Activated naive CD4-positive, alpha-beta T cell treated with anti-CD3 and anti-CD28 coated beads, Interleukin-2, amount 50 U/mL, for 72 hours (primary cell): ENCODE measurements around the gene PRKCH. TPM values are rescaled to one million over a fixed set of nuclear protein-coding genes. Genes with fewer than 3 reads are reported as not detected.

ENCODE experiments used
- ATAC-seq, 2 donors: fragments of 150-1000 bp; cut with Tn5 transposase; 2 replicates each; pipeline ENCODE4 v1.10.0; 2021; ENCODE audit warnings: mild to moderate bottlenecking in 2 of 2, moderate library complexity in 2 of 2
- DNase-seq, 2 donors: peaks; one replicate each; pipeline ENCODE4 v3.0.0; 2021 to 2022; ENCODE audit warnings: low spot score in 2 of 2
- H3K27ac Mint-ChIP-seq, 2 donors: one replicate each; pipeline ENCODE4 v1.8.0; 2022; ENCODE audit warnings: mild to moderate bottlenecking in 2 of 2, mixed read lengths in 2 of 2
- H3K36me3 Mint-ChIP-seq, 2 donors: one replicate each; pipeline ENCODE4 v1.8.0; 2022; ENCODE audit warnings: mixed read lengths in 2 of 2
- H3K9me3 Mint-ChIP-seq, 2 donors: one replicate each; pipeline ENCODE4 v1.8.0; 2022; ENCODE audit warnings: mixed read lengths in 2 of 2
- total RNA-seq, 2 donors: library from RNA; stranded (reverse); gene quantifications; one replicate each; pipeline ENCODE4 v1.2.3, GENCODE V29; 2022

The PRKCH gene
- total RNA-seq, 2 donors from 2014 or later = 131 to 216 TPM

DNA sequence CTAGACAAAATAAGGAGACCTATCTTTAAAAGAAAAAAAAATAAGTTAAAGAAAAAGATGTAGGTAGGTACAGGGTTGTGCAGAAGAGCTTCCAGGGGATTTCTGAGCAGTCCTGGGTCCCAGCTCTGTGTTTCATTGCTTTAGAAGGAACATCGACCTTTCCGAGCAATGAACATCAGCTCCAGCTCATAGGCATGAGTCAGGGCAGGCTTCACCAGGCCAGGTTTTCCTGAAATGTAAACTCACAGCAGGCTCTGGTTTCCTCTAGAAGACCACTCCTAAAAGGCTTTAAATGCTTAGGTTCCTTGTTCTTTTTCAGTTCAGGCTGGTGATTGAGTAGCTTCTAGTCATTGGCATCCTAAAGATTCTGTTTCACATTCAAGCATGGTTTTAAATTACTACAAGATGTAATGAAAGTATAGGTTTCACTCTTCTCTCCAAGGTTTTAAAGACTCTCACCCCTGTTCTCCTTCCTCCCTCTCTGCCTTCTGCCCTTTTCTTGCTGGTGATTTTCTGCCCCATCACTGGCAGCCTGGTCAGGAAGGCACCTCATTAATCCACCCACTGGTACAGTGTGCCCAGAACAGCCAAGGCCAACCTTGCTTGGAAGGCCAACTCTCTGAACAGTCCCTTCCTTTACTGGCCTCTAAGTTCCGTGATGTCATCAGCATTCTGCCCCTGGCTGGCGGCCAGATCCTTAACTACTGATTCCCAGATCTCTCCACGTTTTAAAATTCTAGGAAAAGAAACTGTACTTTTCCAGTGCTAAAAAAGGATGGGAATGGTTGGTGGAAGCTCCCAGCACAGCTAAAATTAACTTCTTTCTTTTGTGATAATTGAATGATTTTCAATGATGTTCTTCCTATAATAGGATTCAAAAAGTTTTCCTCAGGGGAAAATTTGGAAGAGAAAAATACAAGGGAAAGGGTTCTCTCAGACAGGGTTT is 264.5 kb downstream of the PRKCH start:
- peak; percentile 43 to 48 for ATAC-seq
- peaks cover 6 to 7% of the 10 kb centered on the region in 2 donors for H3K9me3 Mint-ChIP-seq
- no peak overlapping the region for H3K27ac Mint-ChIP-seq
- DNase-seq = no peak
- H3K36me3 Mint-ChIP-seq = peaks cover 0 to 8% of the 10 kb centered on the region in 2 donors

DNA sequence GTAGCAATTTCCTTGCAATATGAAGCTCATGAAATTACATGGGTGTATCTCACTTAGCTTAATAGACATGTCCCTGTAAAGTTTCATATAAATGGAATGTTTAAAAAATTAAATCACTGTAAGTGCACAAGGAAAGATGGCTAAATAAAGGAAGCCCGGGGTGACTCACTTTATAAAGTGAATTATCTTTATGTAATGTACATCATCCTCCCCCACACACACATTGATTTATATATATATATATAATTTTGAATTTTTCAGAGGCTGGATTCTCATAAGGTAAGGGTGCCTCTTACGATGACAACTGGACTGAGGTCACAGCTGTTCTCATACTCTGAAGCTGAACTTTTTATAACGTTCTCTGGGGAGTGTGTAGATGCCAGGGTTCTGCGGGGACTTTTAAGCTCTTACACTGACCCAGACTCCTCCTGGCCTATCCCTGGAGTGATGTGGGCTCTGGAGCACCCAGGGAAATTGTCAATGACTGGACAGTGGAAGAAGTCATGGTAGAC is 265.2 kb downstream of the PRKCH start:
- peaks cover 0 to 5% of the 10 kb centered on the region in 2 donors for H3K36me3 Mint-ChIP-seq
- no peak for DNase-seq
- H3K27ac Mint-ChIP-seq = no peak overlapping the region
- no peak for ATAC-seq
- peaks cover 5 to 6% of the 10 kb centered on the region in 2 donors for H3K9me3 Mint-ChIP-seq

DNA sequence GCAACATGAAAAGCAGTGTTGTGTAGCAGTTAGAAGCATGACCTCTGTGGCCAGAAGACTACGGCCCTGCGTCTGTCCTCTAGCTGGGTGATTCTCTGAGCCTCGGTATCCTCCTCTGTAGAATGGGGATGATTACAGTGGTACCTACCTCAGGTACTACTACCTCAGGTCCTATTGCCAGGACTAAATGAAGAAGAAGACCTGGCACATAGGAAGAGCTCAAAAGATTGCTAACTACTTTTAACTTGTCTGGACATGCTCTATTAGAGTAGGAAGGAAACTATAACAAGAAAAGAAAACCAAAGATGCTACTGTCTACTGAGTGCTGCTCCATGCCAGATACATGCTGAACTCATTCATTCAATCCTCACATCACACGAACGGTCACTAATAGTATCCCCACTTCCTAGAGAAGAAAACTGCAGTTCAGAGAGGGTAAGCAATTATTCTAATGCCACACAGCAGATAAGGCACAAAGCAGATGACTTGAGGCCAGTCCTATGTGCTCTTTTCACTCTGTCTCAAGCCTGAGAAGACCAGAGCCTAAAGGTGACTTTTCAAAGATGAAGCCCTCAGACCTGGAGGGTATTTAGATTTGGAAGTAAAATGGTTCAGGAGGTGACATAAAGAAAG is 265.8 kb downstream of the PRKCH start:
- Mint-ChIP-seq H3K36me3 (peaks cover 0 to 2% of the 10 kb centered on the region in 2 donors), H3K27ac (no peak overlapping the region), H3K9me3 (peaks cover under 1% of the 10 kb centered on the region in 2 donors)
- DNase-seq (no peak), ATAC-seq (no peak)

DNA sequence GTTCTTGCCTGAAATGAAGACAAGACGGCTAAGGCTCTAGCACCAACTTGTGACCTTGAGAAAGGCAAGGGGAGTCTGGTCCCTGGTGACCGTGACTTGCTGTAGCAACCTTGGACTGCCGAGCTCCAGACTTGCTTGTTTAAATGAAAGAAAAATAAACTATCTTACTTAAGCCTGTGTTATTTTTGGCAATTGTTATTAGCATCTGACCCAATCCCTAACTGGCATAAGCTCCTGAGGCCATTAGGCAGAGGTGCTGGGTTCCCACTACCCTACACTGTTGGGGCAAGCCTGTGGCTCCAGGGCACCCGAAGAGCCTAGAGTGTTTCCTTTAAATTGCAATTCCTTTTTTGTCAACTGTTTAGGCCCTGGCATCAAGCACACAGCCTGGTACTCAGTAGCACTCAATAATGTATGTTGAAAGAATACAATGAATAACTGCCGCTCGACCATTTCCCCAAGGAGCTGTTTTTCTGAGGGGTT is 267.1 kb downstream of the PRKCH start:
- ATAC-seq (no peak), DNase-seq (no peak)
- peaks cover 0 to 14% of the 10 kb centered on the region in 2 donors for H3K36me3 Mint-ChIP-seq
- H3K27ac Mint-ChIP-seq = no peak overlapping the region
- peaks cover 0 to 5% of the 10 kb centered on the region in 2 donors for H3K9me3 Mint-ChIP-seq

DNA sequence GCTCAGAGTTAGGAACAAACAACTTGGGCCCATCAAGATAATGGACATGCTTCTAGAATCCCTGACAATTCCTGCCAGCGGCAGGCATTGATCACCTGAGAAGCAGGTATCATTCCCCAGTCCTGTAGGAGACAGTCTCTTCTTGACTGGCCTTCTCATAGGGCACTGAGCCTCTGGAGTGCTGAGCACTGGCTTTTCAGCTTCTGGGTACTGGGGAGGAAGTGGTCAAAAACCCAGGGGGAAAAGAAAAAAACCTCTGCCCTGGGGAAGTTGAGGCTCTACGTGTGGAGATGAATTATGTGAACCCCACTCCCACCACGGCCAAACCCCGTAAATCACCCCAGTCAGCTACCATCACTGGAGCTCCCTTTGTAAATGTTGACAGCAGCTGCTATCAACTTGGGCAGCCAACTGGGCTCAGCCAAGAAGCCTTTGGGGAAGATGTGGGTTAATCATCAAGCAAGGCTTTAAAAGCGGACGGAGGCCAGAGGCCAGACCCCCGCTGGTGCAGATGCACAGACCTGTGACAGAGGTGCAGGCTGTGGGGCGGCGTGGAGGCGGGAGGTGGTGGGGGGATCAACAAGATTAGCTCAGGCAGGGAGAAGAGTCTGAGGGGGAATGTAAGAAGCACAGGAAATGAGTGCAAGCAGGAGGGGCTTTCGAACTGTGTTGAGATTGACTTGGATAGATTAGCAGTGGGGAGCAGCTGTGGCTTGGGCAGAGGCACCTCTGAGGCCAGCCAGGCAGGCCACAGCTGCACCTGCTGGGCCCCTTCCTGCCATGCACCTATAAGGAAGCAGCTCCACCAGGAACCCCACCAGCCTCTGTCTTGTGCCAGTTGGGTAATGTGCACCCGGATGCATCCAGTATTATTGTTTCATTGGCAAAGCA is 268.6 kb downstream of the PRKCH start:
- ATAC-seq (no peak), DNase-seq (no peak)
- H3K9me3 Mint-ChIP-seq = peaks cover 0 to 10% of the 10 kb centered on the region in 2 donors
- no peak overlapping the region for H3K27ac Mint-ChIP-seq
- peaks cover 0 to 19% of the 10 kb centered on the region in 2 donors for H3K36me3 Mint-ChIP-seq

DNA sequence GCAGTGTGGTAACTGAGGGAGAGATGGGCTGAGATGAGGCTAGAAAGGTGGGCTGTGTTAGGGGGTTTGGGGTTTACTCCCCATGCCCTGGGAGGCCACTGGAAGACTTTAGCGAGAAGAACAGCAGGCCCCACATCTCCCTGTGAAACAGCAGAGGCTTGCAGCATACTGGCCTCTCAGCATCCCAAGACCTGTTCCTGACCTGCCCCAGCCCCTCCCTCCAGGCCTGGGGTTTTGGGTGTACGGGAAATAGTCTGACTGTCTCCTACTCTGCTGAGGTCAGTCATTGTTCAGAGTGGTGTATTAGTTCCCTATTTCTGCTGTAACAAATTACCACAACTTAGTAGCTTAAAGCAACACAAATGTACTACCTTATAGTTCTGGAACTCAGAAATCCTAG is 270.5 kb downstream of the PRKCH start:
- ATAC-seq (no peak), DNase-seq (no peak)
- Mint-ChIP-seq H3K27ac (no peak overlapping the region), H3K36me3 (peaks cover 0 to 19% of the 10 kb centered on the region in 2 donors), H3K9me3 (peaks cover 3 to 10% of the 10 kb centered on the region in 2 donors)

DNA sequence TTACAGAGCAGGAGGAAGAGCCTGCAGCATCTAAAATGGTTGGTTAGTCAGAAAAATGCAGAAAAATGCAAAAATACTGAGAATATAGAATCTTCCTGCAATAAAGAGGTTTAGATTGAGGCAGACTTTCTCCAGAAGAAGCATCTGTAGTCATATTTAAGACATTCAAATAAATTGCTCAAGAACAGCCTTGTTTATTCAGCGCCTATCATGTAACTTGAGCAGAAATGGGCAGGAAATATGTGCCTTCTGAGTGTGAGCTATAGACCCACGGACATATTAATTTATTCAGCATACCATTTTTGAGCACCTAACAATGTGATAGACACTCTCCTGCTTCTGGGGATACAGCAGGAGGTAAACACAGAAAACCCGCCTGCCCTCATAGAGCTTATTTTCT is 272.0 kb downstream of the PRKCH start:
- ATAC-seq (no peak), DNase-seq (no peak)
- peaks cover 3 to 10% of the 10 kb centered on the region in 2 donors for H3K9me3 Mint-ChIP-seq
- H3K27ac Mint-ChIP-seq = peak overlapping the region; percentile 88 to 93
- peaks cover 0 to 19% of the 10 kb centered on the region in 2 donors for H3K36me3 Mint-ChIP-seq

DNA sequence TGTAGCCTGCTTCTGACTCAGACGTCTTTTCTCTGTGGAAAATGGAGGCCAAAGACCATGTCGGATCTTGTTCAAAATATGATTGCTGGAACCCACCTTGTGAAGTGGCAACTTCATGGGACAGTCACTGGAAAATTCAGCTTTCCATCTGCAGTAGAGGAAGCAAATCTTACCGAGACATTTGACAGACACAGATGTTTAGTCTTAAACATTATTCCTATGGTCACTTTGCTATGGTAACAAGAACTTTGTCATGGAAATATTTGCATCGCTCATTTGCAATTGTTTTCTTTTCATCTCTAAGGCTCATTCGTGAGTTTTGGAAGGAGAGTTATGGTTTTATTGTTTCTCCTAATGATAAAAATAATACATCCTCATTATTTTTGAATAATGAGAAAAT is 275.6 kb downstream of the PRKCH start:
- Mint-ChIP-seq H3K27ac (peak overlapping the region; percentile 53 to 67), H3K9me3 (peaks cover 3 to 10% of the 10 kb centered on the region in 2 donors), H3K36me3 (peaks cover 0 to 25% of the 10 kb centered on the region in 2 donors)
- DNase-seq = no peak
- ATAC-seq = no peak

DNA sequence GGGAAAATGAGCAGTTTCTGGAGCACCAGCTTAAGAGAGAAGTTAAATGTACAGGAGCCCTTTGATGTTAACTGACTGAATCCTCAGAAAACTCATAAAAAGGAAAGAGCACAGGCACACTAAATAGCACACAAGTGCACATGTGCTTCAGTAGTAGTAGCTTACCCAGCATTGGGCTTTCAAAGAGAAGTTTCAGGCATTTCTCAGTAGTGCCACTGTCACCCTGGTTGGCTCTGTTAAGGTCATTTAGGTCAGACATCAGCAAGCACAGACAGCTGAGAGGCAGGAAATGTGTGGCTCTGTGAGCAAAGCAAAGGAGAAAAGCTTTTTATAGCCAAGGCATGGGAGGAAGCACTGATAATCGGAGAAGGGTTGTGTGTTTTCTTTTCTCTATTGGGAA is 277.6 kb downstream of the PRKCH start:
- peak in 1 of 2 donors; percentile 34 for ATAC-seq
- H3K36me3 Mint-ChIP-seq = peaks cover 0 to 9% of the 10 kb centered on the region in 2 donors

DNA sequence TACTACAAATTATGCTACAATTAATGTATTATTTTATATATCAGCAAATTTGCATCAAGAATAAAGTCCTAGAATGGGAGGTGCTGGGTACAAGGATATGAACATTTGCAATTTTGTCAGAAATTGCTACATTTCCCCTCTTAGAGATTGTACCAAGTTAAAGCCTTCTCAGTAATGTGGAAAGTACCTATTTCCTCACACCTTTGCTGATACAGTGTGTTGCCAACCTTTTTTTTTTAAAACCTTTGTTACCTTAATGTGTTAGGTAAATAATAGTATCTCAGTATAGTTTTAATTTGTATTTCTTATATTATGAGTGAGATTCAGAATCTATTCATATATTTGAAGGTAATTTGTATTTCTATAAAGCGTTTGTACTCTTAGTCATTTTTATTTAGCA is 278.6 kb downstream of the PRKCH start:
- Mint-ChIP-seq H3K27ac (no peak overlapping the region), H3K9me3 (peaks cover 2 to 3% of the 10 kb centered on the region in 2 donors), H3K36me3 (peaks cover 0 to 18% of the 10 kb centered on the region in 2 donors)
- DNase-seq = no peak
- no peak for ATAC-seq

More for the DNA sequence above, 277.6 kb downstream of the PRKCH start:
- DNase-seq = no peak
- Mint-ChIP-seq H3K9me3 (peaks cover 0 to 3% of the 10 kb centered on the region in 2 donors), H3K27ac (peak overlapping the region; percentile 51 to 67)

Other genes with a start within 250 kb of the PRKCH start
- 1 to 10 TPM; 1.4 to 2.1 TPM for gene TMEM30B, start 40.2 kb upstream of the PRKCH start, total RNA-seq